Liver (tissue), 9 donors: ENCODE measurements around the gene ITGB6. TPM values are rescaled to one million over a fixed set of nuclear protein-coding genes. Genes with fewer than 3 reads are reported as not detected.

Source experiments
- DNase-seq: peaks from one replicate; pipeline ENCODE4 v3.0.0-alpha.2; 2017; ENCODE audit warnings: low spot score
- H3K27ac ChIP-seq, 2 donors: one replicate each; pipeline ENCODE4 v1.7.0; 2013; ENCODE audit warnings: inconsistent platforms in 2 of 2, low read length in 2 of 2, control low read depth in 1 of 2, low read depth in 1 of 2, mild to moderate bottlenecking in 1 of 2
- H3K27me3 ChIP-seq, 4 donors: one replicate each; pipeline versions ENCODE4 v1.6.1 to v1.7.0; 2013; ENCODE audit warnings: low read length in 3 of 4, inconsistent platforms in 1 of 4, mild to moderate bottlenecking in 1 of 4, moderate library complexity in 1 of 4; ENCODE audit not compliant: control insufficient read depth in 4 of 4, insufficient read depth in 4 of 4
- H3K36me3 ChIP-seq, 4 donors: one replicate each; pipeline versions ENCODE4 v1.6.1 to v1.7.0; 2013; ENCODE audit warnings: low read length in 3 of 4, mild to moderate bottlenecking in 3 of 4, low read depth in 1 of 4, moderate library complexity in 1 of 4; ENCODE audit not compliant: control insufficient read depth in 4 of 4, insufficient read depth in 3 of 4
- H3K4me1 ChIP-seq, 4 donors: one replicate each; pipeline versions ENCODE4 v1.6.1 to v1.7.0; 2013; ENCODE audit warnings: low read length in 3 of 4, mild to moderate bottlenecking in 3 of 4, moderate library complexity in 1 of 4; ENCODE audit not compliant: control insufficient read depth in 4 of 4, insufficient read depth in 4 of 4
- H3K4me3 ChIP-seq, 3 donors: one replicate each; pipeline versions ENCODE4 v1.6.1 to v1.7.0; 2013; ENCODE audit warnings: low read length in 3 of 3, control low read depth in 1 of 3, low read depth in 1 of 3, mild to moderate bottlenecking in 1 of 3
- H3K9ac ChIP-seq, 2 donors: one replicate each; pipeline ENCODE4 v1.7.0; 2013; ENCODE audit warnings: low read length in 2 of 2, mild to moderate bottlenecking in 2 of 2, moderate library complexity in 2 of 2, control low read depth in 1 of 2, low read depth in 1 of 2
- H3K9me3 ChIP-seq, 4 donors: one replicate each; pipeline versions ENCODE4 v1.6.1 to v1.7.0; 2013; ENCODE audit warnings: low read length in 3 of 4; ENCODE audit not compliant: control insufficient read depth in 4 of 4
- EGR1 ChIP-seq, 2 donors: IDR thresholded peaks; 2 replicates each; pipeline ENCODE4 v1.6.1; 2016 to 2018; ENCODE audit warnings: antibody characterized with exemption in 2 of 2, low read depth in 2 of 2
- FOXA1 ChIP-seq: IDR thresholded peaks from 2 replicates; pipeline ENCODE4 v1.6.1; 2016; ENCODE audit warnings: antibody characterized with exemption
- FOXA2 ChIP-seq: IDR thresholded peaks from 2 replicates; pipeline ENCODE4 v1.6.1; 2016; ENCODE audit warnings: antibody characterized with exemption
- GABPA ChIP-seq, 2 donors: IDR thresholded peaks in 1 of 2; conservative IDR thresholded peaks in 1 of 2; 2 replicates each; pipeline ENCODE4 v1.6.1; 2016; ENCODE audit warnings: antibody characterized with exemption in 2 of 2, mild to moderate bottlenecking in 1 of 2, moderate library complexity in 1 of 2
- HNF4A ChIP-seq, 2 donors: conservative IDR thresholded peaks; 2 replicates each; pipeline ENCODE4 v1.6.1; 2016; ENCODE audit warnings: antibody characterized with exemption in 2 of 2, mild to moderate bottlenecking in 2 of 2
- HNF4G ChIP-seq: IDR thresholded peaks from 2 replicates; pipeline ENCODE4 v1.6.1; 2016; ENCODE audit warnings: antibody characterized with exemption
- JUND ChIP-seq, 2 donors: IDR thresholded peaks; 2 replicates each; pipeline ENCODE4 v1.6.1; 2016; ENCODE audit warnings: antibody characterized with exemption in 2 of 2
- NR2F2 ChIP-seq: IDR thresholded peaks from 2 replicates; pipeline ENCODE4 v1.6.1; 2016; ENCODE audit warnings: antibody characterized with exemption
- RAD21 ChIP-seq, 2 donors: IDR thresholded peaks; 2 replicates each; pipeline ENCODE4 v1.6.1; 2016; ENCODE audit warnings: antibody characterized with exemption in 2 of 2, mild to moderate bottlenecking in 2 of 2
- REST ChIP-seq: IDR thresholded peaks from 2 replicates; pipeline ENCODE4 v1.6.1; 2016; ENCODE audit warnings: antibody characterized with exemption, mild to moderate bottlenecking
- RXRA ChIP-seq, 2 donors: IDR thresholded peaks; 2 replicates each; pipeline ENCODE4 v1.6.1; 2017 to 2018; ENCODE audit warnings: antibody characterized with exemption in 2 of 2, mild to moderate bottlenecking in 1 of 2
- SP1 ChIP-seq: IDR thresholded peaks from 2 replicates; pipeline ENCODE4 v1.6.1; 2018; ENCODE audit warnings: antibody characterized with exemption, mild to moderate bottlenecking
- TAF1 ChIP-seq: conservative IDR thresholded peaks from 2 replicates; pipeline ENCODE4 v1.6.1; 2016; ENCODE audit warnings: antibody characterized with exemption, mild to moderate bottlenecking
- YY1 ChIP-seq: IDR thresholded peaks from 2 replicates; pipeline ENCODE4 v1.6.1; 2016; ENCODE audit warnings: antibody characterized with exemption, mild to moderate bottlenecking
- WGBS: extraction: QIAGEN DNeasy Blood & Tissue Kit; methylation state at CpG from one replicate; pipeline ENCODE4 v1.1.7; 2013; 5-methylcytosine and 5-hydroxymethylcytosine counted together
- polyA plus RNA-seq, 2 donors: library from polyadenylated mRNA; stranded (reverse) in 1 of 2; unstranded in 1 of 2; fragments of 200-250 nt in 1 of 2; fragments of >200 nt in 1 of 2; fragmentation: Nextera tagmentation in 1 of 2; extraction: Ambion mirVana in 1 of 2; gene quantifications; one replicate each; pipeline versions ENCODE4 v1.2.1 to v1.2.3, GENCODE V29; 2013 to 2015
- total RNA-seq, 2 donors: library from RNA; depleted of rRNA; stranded (reverse); fragments of >200 nt; gene quantifications; one replicate each; pipeline ENCODE4 v1.2.3, GENCODE V29; 2014
- TF ChIP-seq, protein P1 (sequence below): fragments of 150-350 bp; IDR thresholded peaks from 2 replicates; pipeline ENCODE4 v1.5.1; 2017; ENCODE audit warnings: improper control_type of control experiment, low read depth, low read length; ENCODE audit not compliant: missing input control
- TF ChIP-seq, protein P2 (sequence below): IDR thresholded peaks from 2 replicates; pipeline ENCODE4 v1.6.1; 2016; ENCODE audit warnings: antibody characterized with exemption
- TF ChIP-seq, protein P3 (sequence below): IDR thresholded peaks from 2 replicates; pipeline ENCODE4 v1.6.1; 2016; ENCODE audit warnings: antibody characterized with exemption
- TF ChIP-seq, protein P4 (sequence below): IDR thresholded peaks from 2 replicates; pipeline ENCODE4 v1.6.1; 2016; ENCODE audit warnings: antibody characterized with exemption
- donor health status: healthy.
- donor health status: healthy.
- donor health status: healthy.
- donor health status: healthy.
- donor health status: healthy.

ITGB6 gene
- total and polyA plus RNA-seq, 4 donors = 0.03 to 0.10 (median 0.08) TPM; not detected in 1

DNA sequence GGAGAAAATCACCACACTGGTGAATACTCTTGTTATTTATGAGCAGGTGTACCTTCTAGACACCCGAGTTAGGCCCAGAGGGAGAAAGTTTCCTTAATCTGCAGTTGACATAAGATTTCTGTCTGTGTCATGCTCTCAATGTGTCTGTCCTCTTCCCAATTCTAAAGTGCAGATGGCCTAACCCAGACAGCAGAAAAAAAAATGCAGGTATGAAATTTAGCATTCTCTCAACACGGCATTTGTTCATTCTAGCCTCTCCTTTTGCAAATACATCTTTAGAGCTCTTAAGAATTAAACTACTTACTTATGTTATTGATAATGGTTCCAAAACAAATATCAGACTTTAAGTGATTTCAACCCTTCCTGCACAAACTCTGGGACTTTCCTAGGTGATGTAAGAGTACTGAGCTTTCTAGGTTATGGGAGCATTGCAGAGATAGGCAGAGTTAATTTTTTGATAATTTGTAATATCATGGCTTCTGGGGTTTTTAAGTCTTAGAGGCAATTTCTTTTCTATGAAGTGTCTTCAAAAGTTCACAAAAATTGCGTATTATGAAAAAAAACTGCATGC lies 32.9 kb upstream of the ITGB6 start:
- Histone ChIP-seq H3K9ac (no peak overlapping the region), H3K4me1 (no peaks in the 10 kb centered on the region), H3K27ac (no peak overlapping the region), H3K4me3 (no peak overlapping the region), H3K27me3 (no peaks in the 10 kb centered on the region), H3K9me3 (no peaks in the 10 kb centered on the region), H3K36me3 (no peaks in the 10 kb centered on the region)
- WGBS = 86% methylated on average over 3 of the region's 3 CpGs
- no peak for DNase-seq
- TF ChIP-seq YY1 (no peak), REST (no peak), FOXA1 (no peak), TAF1 (no peak), FOXA2 (no peak), JUND (IDR thresholded peaks at IDR 0.05) (no peak), GABPA (IDR thresholded peaks at IDR 0.05 in 1 of 2, conservative IDR thresholded peaks at IDR 0.05 in 1 of 2) (no peak), SP1 (no peak), RAD21 (IDR thresholded peaks at IDR 0.05) (no peak), NR2F2 (no peak), HNF4G (no peak), HNF4A (conservative IDR thresholded peaks at IDR 0.05) (no peak), EGR1 (IDR thresholded peaks at IDR 0.05; ENCODE audit: low read depth in 2 of 2) (no peak), RXRA (IDR thresholded peaks at IDR 0.05) (no peak)
- TF ChIP-seq, protein P1, sequence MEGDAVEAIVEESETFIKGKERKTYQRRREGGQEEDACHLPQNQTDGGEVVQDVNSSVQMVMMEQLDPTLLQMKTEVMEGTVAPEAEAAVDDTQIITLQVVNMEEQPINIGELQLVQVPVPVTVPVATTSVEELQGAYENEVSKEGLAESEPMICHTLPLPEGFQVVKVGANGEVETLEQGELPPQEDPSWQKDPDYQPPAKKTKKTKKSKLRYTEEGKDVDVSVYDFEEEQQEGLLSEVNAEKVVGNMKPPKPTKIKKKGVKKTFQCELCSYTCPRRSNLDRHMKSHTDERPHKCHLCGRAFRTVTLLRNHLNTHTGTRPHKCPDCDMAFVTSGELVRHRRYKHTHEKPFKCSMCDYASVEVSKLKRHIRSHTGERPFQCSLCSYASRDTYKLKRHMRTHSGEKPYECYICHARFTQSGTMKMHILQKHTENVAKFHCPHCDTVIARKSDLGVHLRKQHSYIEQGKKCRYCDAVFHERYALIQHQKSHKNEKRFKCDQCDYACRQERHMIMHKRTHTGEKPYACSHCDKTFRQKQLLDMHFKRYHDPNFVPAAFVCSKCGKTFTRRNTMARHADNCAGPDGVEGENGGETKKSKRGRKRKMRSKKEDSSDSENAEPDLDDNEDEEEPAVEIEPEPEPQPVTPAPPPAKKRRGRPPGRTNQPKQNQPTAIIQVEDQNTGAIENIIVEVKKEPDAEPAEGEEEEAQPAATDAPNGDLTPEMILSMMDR = no peak
- TF ChIP-seq, protein P2, sequence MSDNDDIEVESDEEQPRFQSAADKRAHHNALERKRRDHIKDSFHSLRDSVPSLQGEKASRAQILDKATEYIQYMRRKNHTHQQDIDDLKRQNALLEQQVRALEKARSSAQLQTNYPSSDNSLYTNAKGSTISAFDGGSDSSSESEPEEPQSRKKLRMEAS = no peak
- TF ChIP-seq, protein P3, sequence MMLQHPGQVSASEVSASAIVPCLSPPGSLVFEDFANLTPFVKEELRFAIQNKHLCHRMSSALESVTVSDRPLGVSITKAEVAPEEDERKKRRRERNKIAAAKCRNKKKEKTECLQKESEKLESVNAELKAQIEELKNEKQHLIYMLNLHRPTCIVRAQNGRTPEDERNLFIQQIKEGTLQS = no peak
- TF ChIP-seq, protein P4, sequence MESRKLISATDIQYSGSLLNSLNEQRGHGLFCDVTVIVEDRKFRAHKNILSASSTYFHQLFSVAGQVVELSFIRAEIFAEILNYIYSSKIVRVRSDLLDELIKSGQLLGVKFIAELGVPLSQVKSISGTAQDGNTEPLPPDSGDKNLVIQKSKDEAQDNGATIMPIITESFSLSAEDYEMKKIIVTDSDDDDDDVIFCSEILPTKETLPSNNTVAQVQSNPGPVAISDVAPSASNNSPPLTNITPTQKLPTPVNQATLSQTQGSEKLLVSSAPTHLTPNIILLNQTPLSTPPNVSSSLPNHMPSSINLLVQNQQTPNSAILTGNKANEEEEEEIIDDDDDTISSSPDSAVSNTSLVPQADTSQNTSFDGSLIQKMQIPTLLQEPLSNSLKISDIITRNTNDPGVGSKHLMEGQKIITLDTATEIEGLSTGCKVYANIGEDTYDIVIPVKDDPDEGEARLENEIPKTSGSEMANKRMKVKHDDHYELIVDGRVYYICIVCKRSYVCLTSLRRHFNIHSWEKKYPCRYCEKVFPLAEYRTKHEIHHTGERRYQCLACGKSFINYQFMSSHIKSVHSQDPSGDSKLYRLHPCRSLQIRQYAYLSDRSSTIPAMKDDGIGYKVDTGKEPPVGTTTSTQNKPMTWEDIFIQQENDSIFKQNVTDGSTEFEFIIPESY = no peak
